Pons (tissue), 1 donor: ENCODE measurements around the gene ADAP1.

ENCODE experiments used
- DNase-seq: peaks from one replicate; pipeline ENCODE4 v3.0.0-alpha.2; 2016; ENCODE audit warnings: low spot score

ADAP1 gene

GRCh38 chr7:894927-895450 is 59.5 kb downstream of the ADAP1 start:
- no peak for DNase-seq

- no peak for DNase-seq
Measured at GRCh38 chr7:894164-894867, 60.2 kb downstream of the ADAP1 start.

GRCh38 chr7:893686-894085 is 60.8 kb downstream of the ADAP1 start:
- no peak for DNase-seq

GRCh38 chr7:892648-893593 is 61.6 kb downstream of the ADAP1 start:
- no peak for DNase-seq

GRCh38 chr7:891805-892204 is 62.7 kb downstream of the ADAP1 start:
- DNase-seq, result no peak

GRCh38 chr7:891291-891690 is 63.2 kb downstream of the ADAP1 start:
- DNase-seq, result no peak

- no peak for DNase-seq
Measured at GRCh38 chr7:890868-891267, 63.6 kb downstream of the ADAP1 start.

- no peak for DNase-seq
Measured at GRCh38 chr7:889391-889790, 65.1 kb downstream of the ADAP1 start.

GRCh38 chr7:889025-889390 is 65.5 kb downstream of the ADAP1 start:
- no peak for DNase-seq

- no peak for DNase-seq
Measured at GRCh38 chr7:888081-889024, 66.1 kb downstream of the ADAP1 start.

GRCh38 chr7:887488-887820 is 67.0 kb downstream of the ADAP1 start:
- no peak for DNase-seq

GRCh38 chr7:886626-887487 is 67.6 kb downstream of the ADAP1 start:
- DNase-seq, result no peak

- no peak for DNase-seq
Measured at GRCh38 chr7:885893-886625, 68.4 kb downstream of the ADAP1 start.

- no peak for DNase-seq
Measured at GRCh38 chr7:885261-885892, 69.1 kb downstream of the ADAP1 start.

GRCh38 chr7:884191-885003 is 70.1 kb downstream of the ADAP1 start:
- DNase-seq, result no peak

GRCh38 chr7:883055-884021 is 71.1 kb downstream of the ADAP1 start:
- DNase-seq, result peak; percentile 55

GRCh38 chr7:882336-883035 is 72.0 kb downstream of the ADAP1 start:
- DNase-seq, result no peak
